Islet precursor cell (in vitro differentiated cells): ENCODE data around the gene GNAQ.
"Not testable (repeated sequence)": the region's sequence is repeated elsewhere in the genome, so short reads cannot be mapped to it uniquely, and the experiment has no call there.

Source experiments
- DNase-seq: peaks from one replicate; pipeline ENCODE4 v3.0.0-alpha.2; 2018

GNAQ gene

GRCh38 chr9:77717608-77718297 lies 313.9 kb downstream of the GNAQ start:
- DNase-seq = not testable (repeated sequence)

- peak; percentile 77 for DNase-seq
Measured at GRCh38 chr9:77714077-77714549, 317.5 kb downstream of the GNAQ start.

- peak; percentile 91 for DNase-seq
Measured at GRCh38 chr9:77712533-77713130, 319.0 kb downstream of the GNAQ start.

- DNase-seq = no peak
Measured at GRCh38 chr9:77710965-77711648, 320.5 kb downstream of the GNAQ start.

GRCh38 chr9:77710316-77710715 lies 321.3 kb downstream of the GNAQ start:
- peak; percentile 76 for DNase-seq

GRCh38 chr9:77708064-77708815 lies 323.4 kb downstream of the GNAQ start:
- no peak for DNase-seq

- DNase-seq = peak; percentile 71
Measured at GRCh38 chr9:77707383-77708063, 324.1 kb downstream of the GNAQ start.

- DNase-seq = no peak
Measured at GRCh38 chr9:77705636-77706035, 326.0 kb downstream of the GNAQ start.

- DNase-seq = not testable (repeated sequence)
Measured at GRCh38 chr9:77702521-77703390, 328.9 kb downstream of the GNAQ start.

- no peak for DNase-seq
Measured at GRCh38 chr9:77697238-77697984, 334.2 kb downstream of the GNAQ start.

GRCh38 chr9:77690723-77691122 lies 340.9 kb downstream of the GNAQ start:
- not testable (repeated sequence) for DNase-seq

GRCh38 chr9:77690119-77690518 lies 341.5 kb downstream of the GNAQ start:
- not testable (repeated sequence) for DNase-seq

- DNase-seq = not testable (repeated sequence)
Measured at GRCh38 chr9:77687737-77688136, 343.9 kb downstream of the GNAQ start.

GRCh38 chr9:77680581-77680980 lies 351.0 kb downstream of the GNAQ start:
- DNase-seq = no peak

GRCh38 chr9:77679661-77680368 lies 351.8 kb downstream of the GNAQ start:
- no peak for DNase-seq

GRCh38 chr9:77679088-77679487 lies 352.5 kb downstream of the GNAQ start:
- DNase-seq = no peak

GRCh38 chr9:77677957-77678535 lies 353.6 kb downstream of the GNAQ start:
- DNase-seq = no peak

- no peak for DNase-seq
Measured at GRCh38 chr9:77677397-77677796, 354.2 kb downstream of the GNAQ start.

- no peak for DNase-seq
Measured at GRCh38 chr9:77673941-77674791, 357.4 kb downstream of the GNAQ start.
